ENCODE measurements around the gene LGALS14.

Gene LGALS14

DNA sequence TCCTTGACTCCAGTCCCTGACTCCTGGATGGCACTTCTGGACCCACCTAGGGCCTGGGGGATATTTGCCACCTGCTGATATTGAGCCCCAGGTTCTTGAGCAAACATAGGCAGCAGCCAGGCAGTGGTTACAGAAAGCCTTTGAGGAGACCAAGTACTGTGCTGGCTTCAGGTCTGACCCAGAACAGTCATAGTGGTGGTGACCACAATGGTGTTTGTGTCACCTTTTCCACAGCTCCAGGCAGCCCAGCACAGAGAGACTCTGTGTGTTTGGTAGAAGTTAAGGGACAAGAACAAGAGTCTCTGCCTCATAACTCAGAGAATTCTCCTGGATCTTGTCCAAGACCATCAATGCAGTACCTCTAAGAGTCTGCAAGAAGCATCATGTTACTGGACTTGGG is 48.1 kb downstream of the LGALS14 start:
- DNase-seq, result no peak

DNA sequence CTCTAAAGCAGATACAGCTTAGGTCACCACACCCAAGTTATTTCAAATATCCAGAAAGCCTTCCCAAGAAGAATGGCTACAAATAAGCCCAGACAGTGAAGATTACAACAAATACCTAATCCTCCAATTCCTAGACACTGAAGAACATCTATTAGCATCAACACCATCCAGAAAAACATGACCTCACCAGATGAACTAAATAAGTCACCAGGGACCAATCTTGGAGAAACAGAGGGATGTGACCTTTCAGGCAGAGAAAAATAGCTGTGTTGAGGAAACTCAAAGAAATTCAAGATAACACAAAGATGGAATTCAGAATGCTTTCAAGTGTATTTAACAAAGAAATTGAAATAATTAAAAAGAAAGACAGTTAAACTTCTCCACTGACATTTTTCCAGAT is 48.5 kb downstream of the LGALS14 start:
- DNase-seq, result no peak

DNA sequence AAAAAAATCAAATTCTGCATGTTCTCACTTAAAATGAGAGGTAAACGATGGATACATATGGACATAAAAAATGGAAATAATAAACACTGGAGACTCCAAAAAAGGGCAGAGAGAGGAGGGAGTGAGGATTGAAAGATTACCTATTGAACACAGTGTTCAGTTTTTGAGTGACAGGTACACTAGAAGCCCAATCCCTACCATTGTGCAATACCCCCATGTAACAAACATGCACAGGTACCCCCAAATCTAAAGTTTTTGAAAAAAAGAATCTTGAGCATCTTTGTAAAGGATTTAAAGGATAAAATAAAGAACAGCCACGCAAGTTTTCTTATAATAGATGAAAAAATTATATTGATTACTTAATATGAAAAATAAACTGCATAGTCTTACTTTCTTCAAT is 50.3 kb downstream of the LGALS14 start:
- DNase-seq, result no peak

DNA sequence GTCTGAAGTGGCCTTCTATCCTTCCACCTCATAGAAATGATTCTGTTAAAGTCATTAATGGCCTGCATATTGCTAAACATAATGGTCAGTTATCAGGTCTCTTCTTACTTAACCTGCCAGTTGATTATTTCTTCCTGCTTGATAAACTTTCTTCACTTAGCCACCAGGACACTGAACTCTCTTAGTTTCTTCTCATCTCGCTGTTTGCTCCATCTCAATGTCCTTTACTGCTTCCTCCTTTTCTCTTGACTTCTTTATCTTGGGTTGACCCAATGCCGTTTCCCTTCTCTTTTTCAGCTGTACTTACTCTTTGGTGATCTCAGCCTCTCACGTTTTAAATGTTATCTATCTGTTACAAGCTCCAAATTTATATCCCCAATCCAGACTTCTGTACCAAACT is 50.7 kb downstream of the LGALS14 start:
- no peak for DNase-seq
